ENCODE measurements around the gene PTGDS.

Gene PTGDS

DNA sequence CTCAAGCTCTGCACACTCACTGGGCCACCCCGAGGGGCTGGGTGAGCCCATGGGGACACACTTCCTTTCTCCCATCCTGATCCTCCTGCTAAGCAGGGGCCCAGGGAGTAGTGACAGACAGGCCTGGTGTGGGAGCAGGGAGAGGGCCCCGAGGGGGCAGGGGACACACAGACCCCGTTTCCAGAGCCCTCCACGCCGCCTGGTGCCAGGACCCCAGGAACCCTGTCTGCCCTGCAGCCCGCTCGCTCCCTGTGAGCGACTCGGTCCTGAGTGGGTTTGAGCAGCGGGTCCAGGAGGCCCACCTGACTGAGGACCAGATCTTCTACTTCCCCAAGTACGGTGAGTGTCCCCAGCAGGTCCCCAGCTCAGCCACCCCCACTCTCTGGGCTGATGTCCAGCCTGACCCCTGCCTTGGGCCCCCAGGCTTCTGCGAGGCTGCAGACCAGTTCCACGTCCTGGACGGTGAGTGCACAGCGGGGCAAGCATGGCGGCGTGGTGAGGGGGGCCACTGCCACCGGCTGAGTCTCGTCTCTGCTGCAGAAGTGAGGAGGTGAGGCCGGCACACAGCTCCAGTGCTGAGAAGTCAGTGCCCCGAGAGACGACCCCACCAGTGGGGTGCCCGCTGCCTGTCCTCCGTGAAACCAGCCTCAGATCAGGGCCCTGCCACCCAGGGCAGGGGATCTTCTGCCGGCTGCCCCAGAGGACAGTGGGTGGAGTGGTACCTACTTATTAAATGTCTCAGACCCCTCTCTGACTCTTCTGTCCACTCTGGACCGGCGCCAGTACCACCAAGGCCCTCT is 30.9 kb upstream of the PTGDS start:
- DNase-seq = no peak

DNA sequence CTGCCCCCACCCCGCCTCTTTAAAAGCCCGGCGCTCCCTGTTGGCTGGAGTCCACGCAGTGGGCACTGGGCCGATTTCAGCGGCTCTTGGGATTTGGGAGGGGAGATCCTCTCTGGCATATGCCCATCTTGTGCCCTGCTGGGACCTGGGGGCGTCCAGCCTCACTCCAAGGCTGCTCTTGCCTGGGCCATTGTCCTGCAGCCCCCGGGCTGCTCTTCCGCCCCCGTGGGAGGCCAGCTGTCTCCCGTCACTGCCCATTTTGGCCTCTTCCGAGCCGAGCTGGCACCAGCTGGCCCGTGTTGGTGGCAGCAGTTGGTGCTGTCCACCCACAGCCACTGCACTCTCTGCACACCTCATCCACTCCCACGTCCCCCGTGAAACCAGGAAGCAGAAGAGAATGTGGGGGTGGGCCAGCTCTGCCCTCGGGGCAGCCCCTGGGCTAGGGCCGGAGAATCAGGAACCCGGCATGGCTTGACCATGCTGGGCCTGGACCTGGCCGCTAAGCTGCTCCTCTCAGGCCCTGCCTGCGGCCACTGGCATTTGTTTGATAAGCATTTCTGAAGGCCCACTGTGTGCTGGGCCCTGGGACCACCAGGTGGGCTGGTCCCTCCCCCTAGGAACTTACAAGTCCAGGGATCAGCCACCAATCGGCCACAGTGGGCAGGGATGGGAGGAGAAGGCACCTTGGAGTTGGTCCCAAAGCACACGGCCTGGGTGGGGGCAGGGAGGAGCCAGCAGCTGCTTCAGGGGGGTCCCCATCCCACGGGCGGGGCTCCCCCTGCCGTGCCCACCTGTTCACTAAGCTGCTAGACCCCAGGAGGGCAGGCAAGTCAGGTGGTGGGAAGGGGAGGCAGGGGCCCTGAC is 30.0 kb upstream of the PTGDS start:
- DNase-seq = peak; percentile 16

DNA sequence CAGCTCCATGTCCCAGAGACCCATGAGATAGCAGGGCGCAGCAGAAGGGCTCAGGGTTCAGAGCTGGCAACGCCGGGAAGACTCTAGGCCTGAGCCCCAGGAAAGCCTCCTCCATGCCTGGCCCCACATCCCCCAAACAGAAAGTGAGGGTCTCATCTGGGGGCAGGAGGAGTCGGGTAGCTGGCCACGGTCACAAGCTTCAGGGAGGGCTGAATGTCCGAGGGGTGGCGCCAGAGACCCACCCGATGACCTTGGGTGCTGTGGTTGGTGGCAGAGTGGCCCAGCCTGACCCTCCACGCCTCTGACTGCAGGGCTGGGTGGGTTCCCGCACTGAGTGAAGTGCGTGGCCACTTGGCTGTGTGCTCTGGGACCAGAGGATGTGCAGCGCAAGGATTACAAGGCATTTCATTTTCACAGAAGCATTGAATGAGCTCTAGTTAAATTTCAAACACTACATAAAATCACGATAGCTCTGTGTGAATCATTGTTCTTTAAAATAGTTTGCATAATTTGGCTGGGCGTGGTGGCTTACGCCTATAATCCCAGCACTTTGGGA is 29.3 kb upstream of the PTGDS start:
- DNase-seq = no peak

DNA sequence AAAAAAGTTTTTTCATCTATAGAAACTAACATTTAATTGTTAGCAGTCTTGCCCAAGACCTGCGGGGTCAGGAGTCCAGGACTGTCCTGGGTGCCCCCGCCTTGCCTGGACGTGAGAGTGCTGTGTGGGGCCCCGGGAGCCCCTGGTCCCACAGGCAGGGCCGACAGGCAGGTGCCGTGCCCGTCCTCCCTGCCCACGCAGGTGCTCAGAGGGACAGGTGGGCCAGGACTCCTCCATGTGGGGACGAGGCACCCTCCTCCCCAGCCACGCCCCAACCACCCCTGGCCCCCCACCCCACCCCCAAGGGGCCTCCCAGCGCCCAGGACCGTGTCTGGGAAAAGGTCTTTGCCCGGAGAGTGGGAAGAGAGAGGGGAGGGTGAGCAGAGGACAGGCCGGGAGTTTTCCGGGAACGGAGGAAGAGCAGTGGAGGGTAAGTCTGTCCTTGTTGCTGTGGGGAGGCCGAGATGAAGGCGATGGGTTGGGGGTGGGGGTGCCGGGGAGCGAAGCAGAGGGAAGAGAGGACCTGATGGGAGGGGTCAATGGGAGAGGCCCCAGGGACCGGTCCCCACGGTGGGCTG is 28.0 kb upstream of the PTGDS start:
- DNase-seq = no peak

DNA sequence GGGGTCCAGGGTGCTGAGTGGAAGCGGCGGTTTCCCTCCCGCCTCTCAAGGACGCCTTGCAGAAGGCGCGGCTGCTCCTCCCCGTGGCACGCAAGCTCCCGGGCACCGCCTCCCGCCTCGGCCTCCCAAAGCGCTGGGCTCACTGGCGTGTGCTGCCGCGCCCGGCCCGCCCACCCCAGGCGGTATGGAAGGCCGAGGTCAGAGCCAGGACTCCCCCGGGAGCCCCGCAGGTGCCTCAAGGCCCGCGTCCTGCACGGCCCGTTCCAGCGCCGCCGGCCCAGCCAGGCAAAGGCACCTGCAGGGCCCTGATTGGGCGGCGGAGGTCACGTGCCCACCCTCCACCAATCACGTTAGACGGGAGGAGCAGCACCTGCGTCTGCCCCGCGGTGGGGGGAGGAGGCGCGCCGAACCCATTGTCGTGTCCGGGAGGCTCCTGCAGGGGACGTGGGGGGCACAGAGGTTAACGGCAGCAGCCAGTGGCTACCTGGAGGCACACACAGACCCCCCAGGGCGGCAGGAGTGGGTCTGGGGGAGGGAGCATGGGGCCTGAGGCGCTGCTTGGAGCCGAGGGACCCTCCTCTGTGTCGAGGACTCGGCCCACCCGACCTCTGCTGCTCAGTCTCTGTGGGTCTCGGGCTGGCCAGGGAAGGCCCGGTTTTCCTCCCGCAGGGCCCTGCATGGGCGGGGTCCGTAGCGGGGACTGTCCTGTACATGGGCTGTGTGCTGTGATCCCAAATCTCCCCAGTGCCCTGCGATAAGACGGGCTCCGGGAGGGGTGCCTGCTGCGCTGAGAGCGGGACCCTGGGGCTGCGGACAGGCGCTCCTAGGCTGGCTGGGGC is 27.3 kb upstream of the PTGDS start:
- DNase-seq = peak; percentile 96

DNA sequence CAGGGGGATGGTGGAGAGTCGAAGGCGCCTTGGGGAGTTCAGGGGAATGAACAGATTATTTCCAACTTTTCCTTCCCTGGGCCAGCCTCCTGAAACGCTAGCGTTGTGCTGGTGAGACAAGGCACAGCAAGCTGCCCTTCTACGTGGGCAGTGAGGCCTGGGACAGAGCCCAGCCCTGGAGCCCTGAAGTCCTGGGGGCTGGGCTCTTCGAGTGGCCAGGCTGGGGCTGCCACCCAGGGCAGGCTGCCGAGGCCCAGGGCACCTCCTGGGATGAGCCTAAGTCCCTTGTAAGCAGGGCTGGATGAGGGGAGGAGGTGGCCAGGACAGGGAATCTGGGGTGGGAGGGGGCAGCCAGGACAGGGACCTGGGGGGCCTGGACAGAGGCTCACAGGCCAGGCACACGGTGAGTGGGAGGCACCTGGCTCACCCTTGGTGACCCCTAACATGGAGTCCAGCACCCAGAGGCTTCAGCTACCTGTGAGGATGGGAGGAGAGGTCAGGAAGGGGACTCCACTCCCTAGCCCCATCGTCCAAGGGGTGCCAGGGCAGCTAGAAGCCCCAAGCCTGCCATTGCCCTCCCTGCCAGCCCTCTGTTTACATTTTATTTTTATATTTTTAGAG is 26.5 kb upstream of the PTGDS start:
- no peak for DNase-seq

DNA sequence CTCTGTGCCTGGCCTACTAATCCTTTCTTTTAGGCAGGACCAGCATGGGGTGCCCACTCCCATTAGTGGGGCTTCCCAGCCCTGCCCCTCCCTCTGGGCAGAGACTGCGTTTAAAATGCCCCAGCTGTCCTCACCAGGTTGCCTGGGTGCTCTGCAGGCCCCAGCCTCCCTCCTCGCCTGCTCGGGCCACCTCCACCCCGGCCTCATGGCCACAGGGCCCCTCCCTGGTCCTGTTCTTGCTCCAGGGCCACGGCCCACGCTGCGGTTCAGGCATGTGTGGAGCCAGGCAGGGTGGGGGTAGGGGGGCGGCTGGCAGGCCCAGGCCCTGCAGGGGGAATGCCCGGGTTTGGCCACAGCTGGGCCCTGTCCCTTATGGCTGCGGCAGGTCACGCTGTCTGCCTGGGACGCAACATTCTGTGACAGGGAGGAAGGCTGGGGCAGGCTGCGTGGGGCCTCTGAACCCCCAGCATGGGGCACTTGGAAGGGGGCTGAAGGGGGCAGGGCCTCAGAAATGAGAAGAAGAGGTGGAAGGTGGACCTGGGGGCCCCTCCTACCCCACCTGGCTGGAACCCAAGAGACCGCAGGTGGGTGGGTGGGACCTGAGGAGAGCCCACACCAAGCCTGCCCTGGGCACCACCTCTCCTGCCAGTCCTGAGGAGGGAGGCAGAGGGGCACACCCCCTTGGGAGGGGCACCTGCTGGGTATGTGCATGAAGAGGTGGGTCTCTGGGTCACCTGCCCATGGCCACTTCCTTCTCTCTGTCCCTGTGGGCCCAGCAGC is 25.6 kb upstream of the PTGDS start, which contains the start of gene LCN12:
TSS of gene LCN12 (plus strand) at position 733 of the 780 bp plus-strand sequence. CDS start 55 bp downstream, outside the sequence.
- DNase-seq = no peak

DNA sequence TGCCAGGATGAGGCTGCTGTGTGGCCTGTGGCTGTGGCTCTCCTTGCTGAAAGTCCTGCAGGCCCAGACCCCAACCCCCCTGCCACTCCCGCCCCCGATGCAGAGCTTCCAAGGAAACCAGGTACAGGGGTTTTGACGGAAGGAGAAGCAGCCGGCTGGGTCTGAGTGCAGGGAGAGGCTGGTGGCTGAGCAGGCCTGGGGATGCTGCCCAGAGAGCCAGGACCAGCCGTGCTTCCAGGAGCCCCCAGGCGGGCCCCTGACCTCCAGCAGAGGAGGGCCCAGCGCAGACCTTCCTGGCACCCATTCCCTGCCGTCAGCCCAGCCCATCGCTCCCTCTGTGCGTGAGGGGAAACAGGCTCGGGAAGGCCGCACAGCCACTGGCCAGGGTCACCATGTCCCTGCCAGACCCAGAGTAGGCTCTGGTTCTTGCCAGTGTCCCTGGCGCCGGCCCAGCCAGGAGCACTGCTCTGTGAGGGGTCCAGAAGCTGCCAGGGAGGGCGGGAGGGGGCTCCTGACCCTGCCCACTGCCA is 24.9 kb upstream of the PTGDS start:
- no peak for DNase-seq

DNA sequence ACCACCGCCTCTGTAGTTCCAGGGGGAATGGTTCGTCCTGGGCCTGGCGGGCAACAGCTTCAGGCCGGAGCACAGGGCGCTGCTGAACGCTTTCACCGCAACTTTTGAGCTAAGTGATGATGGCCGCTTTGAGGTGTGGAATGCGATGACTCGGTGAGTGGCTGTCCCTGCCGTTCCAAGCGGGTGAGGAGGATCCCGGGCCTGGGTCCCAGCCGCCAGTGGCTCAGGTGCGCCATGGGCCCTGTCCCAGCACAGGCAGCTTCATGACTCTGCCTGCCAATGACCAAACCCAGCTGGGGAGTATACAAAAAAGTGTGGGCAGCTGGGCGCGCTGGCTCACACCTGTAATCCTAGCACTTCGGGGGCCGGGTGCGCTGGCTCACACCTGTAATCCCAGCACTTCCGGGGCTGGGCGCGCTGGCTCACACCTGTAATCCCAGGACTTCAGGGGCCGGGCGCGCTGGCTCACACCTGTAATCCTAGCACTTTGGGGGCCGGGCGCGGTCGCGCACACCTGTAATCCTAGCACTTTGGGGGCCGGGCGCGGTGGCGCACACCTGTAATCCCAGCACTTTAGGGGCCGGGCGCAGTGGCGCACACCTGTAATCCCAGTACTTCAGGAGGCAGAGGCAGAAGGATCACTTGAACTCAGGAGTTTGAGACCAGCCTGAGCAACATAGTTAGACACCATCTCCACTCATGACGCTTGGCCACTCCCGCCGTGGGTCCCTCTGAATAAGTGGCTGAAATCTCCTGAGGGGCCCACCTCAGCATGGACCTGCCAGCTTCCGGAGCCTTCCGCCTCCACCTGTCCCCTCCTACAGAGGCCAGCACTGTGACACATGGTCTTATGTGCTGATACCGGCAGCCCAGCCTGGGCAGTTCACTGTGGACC is 24.2 kb upstream of the PTGDS start:
- no peak for DNase-seq

DNA sequence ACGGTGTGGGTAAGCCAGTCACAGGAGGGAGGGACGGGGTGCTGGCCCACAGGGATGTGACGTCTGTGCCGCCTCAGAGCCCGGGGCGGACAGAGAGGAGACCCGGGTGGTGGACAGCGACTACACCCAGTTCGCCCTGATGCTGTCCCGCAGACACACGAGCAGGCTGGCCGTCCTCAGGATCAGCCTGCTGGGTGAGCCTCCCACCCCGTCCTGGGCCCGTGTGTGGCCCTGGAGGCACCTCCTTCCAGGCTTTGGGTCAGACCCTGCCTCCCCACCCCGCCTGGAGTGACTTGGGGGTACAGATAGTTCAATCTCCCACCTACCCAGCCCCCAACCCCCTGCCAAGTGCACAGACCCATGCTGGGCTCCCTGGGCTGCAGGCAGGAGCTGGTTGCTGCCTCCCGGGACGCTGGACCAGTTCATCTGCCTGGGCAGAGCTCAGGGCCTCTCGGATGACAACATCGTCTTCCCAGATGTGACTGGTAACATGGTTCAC is 23.5 kb upstream of the PTGDS start:
- no peak for DNase-seq

DNA sequence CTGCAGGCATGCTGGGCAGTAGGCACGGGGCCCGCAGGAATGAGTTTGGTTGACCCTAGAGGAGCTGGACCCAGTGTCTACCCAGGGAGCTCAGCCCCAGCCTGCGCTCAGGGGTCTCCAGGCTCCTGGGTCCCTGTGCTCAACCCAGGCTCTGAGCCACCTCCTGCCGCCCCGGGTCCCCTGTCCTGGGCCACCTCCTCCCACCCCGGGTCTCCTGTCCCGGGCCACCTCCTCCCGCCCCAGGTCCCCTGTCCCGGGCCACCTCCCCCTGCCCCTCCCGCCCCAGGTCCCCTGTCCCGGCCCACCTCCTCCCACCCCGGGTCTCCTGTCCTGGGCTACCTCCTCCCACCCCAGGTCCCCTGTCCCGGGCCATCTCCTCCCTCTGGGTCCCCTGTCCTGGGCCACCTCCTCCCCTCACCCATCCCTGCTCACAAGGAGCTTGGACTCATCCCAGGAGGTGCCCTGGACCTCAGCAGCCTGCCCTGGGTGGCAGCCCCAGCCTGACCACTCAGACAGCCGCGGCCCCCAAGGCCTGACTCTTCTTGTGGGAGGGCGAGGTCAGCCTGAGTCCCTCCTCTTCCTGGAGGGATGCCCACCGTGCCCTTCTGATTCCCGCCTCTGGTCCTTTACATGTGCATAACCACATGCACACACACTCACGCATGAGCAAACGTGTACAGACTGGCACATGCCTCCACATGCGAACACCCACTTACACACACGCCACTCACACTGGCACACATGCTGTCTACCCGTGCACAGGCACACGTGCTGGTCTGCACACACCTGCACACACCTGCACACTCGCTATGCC is 22.8 kb upstream of the PTGDS start:
- DNase-seq = no peak

DNA sequence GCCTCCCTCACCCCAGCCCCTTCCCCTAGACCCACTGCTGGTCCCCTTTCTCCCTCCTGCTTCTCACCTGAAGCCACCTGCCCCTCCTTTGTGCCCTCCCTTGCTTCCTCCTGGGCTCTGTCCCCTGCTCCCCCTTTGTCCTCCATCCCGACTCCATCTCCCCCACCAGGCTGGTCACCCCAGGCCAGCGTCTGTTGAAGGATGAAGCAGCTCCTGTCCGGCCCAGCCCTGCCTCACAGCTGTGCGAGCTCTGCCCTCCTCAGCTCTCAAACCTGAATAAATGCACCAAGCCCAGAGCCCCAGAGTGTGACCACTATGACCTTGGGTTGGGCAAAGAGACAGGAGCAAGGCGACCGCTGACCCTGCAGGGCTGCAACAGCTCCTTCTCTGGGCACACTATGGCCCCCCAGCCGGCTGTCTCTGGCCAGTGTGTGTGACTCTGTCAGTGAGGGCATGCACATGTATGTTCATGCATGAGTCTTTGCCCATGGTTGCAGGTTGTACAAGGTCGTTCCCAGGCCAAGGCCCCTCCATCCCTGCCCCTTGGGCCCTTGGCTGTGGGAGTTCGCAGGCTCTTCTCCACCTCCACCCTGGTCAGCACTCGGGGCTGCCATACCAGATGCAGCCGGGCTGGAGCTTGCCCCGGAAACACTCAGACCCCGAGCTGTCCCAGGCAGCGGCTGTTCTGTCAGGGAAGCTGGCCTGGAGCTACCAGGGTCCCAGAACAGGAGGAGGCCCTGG is 21.9 kb upstream of the PTGDS start:
- no peak for DNase-seq

DNA sequence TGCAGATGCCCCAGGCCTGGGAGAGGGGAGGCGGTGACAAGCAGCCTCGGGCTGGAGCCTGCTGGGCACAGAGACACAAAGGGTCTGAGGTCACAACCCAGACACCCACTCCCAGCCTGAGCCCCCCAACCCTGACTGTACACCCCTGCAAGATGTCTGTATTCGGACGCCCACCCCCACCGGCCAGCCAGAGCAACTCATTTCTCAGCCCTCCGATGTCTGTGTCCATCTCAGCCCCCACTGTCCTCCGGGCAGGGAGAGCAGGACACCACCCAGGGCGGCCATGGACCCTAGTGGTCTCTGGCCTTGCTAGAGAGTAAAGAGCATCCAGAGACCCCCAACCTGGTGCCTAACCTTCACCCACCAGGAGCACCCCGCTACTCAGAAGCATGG is 21.4 kb upstream of the PTGDS start:
- DNase-seq = no peak

DNA sequence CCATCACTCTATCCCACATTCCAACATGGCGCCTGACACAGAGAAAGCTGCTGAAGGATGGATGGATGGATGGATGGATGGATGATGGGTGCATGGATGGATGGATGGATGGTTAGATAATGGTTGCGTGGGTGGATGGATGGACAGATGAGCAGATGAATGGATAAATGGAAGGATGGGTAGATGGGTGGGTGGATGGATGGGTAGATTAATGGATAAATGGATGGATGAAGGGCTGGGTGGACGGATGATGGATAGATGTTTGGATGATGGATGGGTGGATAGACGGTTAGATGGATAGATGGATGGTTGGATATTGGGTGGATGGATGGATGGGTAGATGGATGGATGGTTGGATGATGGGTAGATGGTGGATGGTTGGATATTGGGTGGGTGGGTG is 20.7 kb upstream of the PTGDS start:
- DNase-seq = no peak

DNA sequence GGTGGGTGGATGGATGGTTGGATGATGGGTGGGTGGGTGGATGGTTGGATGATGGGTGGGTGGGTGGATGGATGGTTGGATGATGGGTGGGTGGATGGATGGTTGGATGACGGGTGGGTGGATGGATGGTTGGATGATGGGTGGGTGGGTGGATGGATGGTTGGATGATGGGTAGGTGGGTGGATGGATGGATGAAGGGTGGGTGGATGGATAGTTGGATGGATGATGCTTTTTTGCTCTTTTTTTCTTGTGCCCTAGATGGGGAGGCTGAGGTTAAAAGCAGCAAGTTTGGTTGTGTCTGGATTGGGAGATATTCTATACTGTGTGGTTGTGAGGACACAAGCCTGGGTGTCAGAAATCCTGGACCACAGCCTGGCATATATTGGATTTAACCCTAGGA is 19.8 kb upstream of the PTGDS start:
- no peak for DNase-seq

DNA sequence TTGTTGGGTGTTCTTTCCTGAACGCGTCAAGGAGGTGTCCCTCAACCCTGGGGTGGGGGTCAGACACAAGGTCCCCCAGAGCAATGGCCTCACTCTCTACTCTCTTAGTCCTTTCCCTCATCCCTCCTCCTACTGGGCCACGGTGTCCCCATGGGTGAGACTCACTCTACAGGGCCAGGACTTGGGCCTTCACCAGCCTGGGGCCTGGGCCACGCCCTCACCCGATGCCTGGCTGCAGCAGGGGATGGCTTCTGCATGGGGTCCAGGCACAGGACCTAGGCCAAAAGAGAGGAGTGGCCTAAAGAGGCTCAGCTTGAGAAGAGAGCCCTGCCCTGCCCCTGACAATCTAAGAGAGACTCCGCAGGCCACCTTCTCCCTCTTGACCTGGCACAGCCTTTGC is 19.4 kb upstream of the PTGDS start:
- DNase-seq = no peak

DNA sequence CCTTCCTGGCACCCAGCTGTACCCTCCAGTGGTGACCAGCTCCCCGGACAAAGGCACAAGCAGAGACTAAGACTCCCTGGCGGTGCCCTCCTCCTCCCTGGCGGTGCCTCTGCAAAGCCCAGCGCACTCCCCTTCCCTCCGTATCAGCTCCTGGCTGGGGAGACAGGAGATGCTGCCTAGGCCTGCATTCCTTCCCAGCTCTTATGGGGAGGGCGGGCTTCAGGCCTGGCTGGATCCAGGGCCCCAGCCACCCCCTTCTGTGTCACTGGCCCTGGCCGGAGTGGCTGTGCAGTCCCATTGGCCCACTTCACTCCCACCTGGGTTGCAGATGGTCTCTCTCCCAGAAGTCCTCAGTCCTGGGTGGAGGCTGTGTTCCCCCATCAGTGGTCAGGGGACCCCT is 18.8 kb upstream of the PTGDS start:
- DNase-seq = no peak
